ENCODE measurements around the gene GEMIN2.
"Not testable (repeated sequence)": the region's sequence is repeated elsewhere in the genome, so short reads cannot be mapped to it uniquely, and the experiment has no call there.

DNA sequence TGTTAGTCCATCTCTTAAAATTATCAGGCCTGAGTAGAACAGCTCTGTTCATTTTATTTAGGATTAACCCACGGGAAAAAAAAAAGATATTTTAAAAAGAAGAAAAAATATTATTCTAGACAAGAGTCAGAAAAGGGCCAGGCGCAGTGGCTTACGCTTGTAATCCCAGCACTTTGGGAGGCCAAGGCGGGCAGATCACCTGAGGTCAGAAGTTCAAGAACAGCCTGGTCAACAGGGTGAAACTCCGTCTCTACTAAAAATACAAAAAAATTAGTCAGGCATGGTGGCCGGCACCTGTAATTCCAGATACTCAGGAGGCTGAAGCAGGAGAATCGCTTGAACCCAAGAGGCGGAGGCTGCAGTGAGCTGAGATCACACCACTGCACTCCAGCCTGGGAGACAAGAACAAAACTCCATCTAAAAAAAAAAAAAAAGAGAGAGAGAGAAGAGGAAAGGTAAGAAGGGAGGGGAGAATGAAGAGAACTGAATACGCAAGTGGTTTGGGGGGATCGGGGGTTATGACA lies 53.7 kb downstream of the GEMIN2 start:
- not testable (repeated sequence) for TF ChIP-seq POLR2AphosphoS5 (IDR thresholded peaks at IDR 0.05; ENCODE audit: low read depth, low read length); POLR2A (IDR thresholded peaks at IDR 0.05; ENCODE audit: low read depth, low read length); TAF1 (IDR thresholded peaks at IDR 0.05; ENCODE audit: borderline replicate concordance, low read depth, low read length)
